Loucy (cell line): ENCODE measurements around the gene UBE2O.

Experiments used
- H2AFZ ChIP-seq: fragments of 200-600 bp; sonication (generic); 2 replicates; pipeline ENCODE4 v1.6.0; 2016; ENCODE audit warnings: antibody characterized with exemption, mild to moderate bottlenecking, low read length, moderate library complexity
- H3F3A ChIP-seq: fragments of 200-600 bp; 2 replicates; pipeline ENCODE4 v1.6.0; 2016; ENCODE audit warnings: antibody characterized with exemption, low read depth, mild to moderate bottlenecking
- H3K27me3 ChIP-seq: fragments of 200-600 bp; sonication (generic); 2 replicates; pipeline ENCODE4 v1.6.1; 2014; ENCODE audit warnings: low read length, mild to moderate bottlenecking; ENCODE audit not compliant: insufficient read depth, poor library complexity, severe bottlenecking
- H3K36me3 ChIP-seq: fragments of 200-600 bp; sonication (generic); 2 replicates; pipeline ENCODE4 v1.6.1; 2016; ENCODE audit warnings: low read length; ENCODE audit not compliant: insufficient read depth
- H3K4me1 ChIP-seq: fragments of 200-600 bp; sonication (generic); 2 replicates; pipeline ENCODE4 v1.5.1; 2014; ENCODE audit warnings: low read length, mild to moderate bottlenecking; ENCODE audit not compliant: insufficient read depth, poor library complexity, severe bottlenecking
- H3K4me2 ChIP-seq: fragments of 200-600 bp; sonication (generic); 2 replicates; pipeline ENCODE4 v1.6.0; 2014; ENCODE audit warnings: antibody characterized with exemption, low read length, low read depth, mild to moderate bottlenecking; ENCODE audit not compliant: poor library complexity, severe bottlenecking
- H3K4me3 ChIP-seq: fragments of 200-600 bp; sonication (generic); 2 replicates; pipeline ENCODE4 v1.5.1; 2014; ENCODE audit warnings: low read length, mild to moderate bottlenecking, mixed read lengths; ENCODE audit not compliant: poor library complexity, severe bottlenecking
- H3K79me2 ChIP-seq: fragments of 200-600 bp; sonication (generic); 2 replicates; pipeline ENCODE4 v1.6.1; 2014; ENCODE audit warnings: low read length; ENCODE audit not compliant: insufficient read depth
- H3K9ac ChIP-seq: fragments of 200-600 bp; sonication (generic); 2 replicates; pipeline ENCODE4 v1.6.0; 2014; ENCODE audit warnings: mild to moderate bottlenecking, low read depth, low read length, moderate library complexity; ENCODE audit not compliant: poor library complexity, severe bottlenecking
- H3K9me2 ChIP-seq: fragments of 200-600 bp; sonication (generic); replicated peaks from 2 replicates; pipeline ENCODE4 v1.6.1; 2016; ENCODE audit warnings: low read depth, low read length, mixed read lengths
- H3K9me3 ChIP-seq: fragments of 200-600 bp; sonication (generic); 2 replicates; pipeline ENCODE4 v1.6.1; 2014; ENCODE audit warnings: mild to moderate bottlenecking, antibody characterized with exemption, low read length, low read depth; ENCODE audit not compliant: insufficient read depth
- H4K20me1 ChIP-seq: fragments of 200-600 bp; sonication (generic); 2 replicates; pipeline ENCODE4 v1.6.0; 2014; ENCODE audit warnings: antibody characterized with exemption, low read length, mild to moderate bottlenecking; ENCODE audit not compliant: insufficient read depth, poor library complexity, severe bottlenecking
- EZH2phosphoT487 ChIP-seq: fragments of 200-600 bp; IDR thresholded peaks from 2 replicates; pipeline ENCODE4 v1.6.1; 2018; ENCODE audit warnings: antibody characterized with exemption, mild to moderate bottlenecking, moderate library complexity, borderline replicate concordance
- TF ChIP-seq, protein P1 (sequence below): fragments of 200-600 bp; sonication (generic); conservative IDR thresholded peaks from 2 replicates; pipeline ENCODE4 v1.5.1; 2014; ENCODE audit warnings: mild to moderate bottlenecking, antibody characterized with exemption, low read length

UBE2O gene

GRCh38 chr17:76422406-76422805, 30.5 kb downstream of the UBE2O start:
- Histone ChIP-seq H3K27me3 (no peaks in the 10 kb centered on the region), H3K79me2 (peaks cover 82% of the 10 kb centered on the region), H3K4me2 (no peak overlapping the region), H3K9me2 (no peaks in the 10 kb centered on the region), H3K36me3 (peaks cover 8% of the 10 kb centered on the region; the same call in 1 of the 2 replicates), H3K9ac (no peak overlapping the region), H2AFZ (no peak overlapping the region), H3F3A (no peaks in the 10 kb centered on the region), H4K20me1 (peaks cover 12% of the 10 kb centered on the region), H3K4me1 (no peaks in the 10 kb centered on the region), H3K4me3 (no peak overlapping the region), H3K9me3 (no peaks in the 10 kb centered on the region)
- TF ChIP-seq, protein P1, sequence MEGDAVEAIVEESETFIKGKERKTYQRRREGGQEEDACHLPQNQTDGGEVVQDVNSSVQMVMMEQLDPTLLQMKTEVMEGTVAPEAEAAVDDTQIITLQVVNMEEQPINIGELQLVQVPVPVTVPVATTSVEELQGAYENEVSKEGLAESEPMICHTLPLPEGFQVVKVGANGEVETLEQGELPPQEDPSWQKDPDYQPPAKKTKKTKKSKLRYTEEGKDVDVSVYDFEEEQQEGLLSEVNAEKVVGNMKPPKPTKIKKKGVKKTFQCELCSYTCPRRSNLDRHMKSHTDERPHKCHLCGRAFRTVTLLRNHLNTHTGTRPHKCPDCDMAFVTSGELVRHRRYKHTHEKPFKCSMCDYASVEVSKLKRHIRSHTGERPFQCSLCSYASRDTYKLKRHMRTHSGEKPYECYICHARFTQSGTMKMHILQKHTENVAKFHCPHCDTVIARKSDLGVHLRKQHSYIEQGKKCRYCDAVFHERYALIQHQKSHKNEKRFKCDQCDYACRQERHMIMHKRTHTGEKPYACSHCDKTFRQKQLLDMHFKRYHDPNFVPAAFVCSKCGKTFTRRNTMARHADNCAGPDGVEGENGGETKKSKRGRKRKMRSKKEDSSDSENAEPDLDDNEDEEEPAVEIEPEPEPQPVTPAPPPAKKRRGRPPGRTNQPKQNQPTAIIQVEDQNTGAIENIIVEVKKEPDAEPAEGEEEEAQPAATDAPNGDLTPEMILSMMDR, result no peak
- no peak for TF ChIP-seq EZH2phosphoT487

GRCh38 chr17:76421044-76421407, 31.9 kb downstream of the UBE2O start:
- H3K4me3 ChIP-seq, result no peak overlapping the region
- no peak overlapping the region for H3K4me2 ChIP-seq
- H3K79me2 ChIP-seq, result peaks cover 85% of the 10 kb centered on the region
- H3K27me3 ChIP-seq, result no peaks in the 10 kb centered on the region
- no peaks in the 10 kb centered on the region for H3K4me1 ChIP-seq
- no peaks in the 10 kb centered on the region for H3K9me3 ChIP-seq
- no peaks in the 10 kb centered on the region for H3F3A ChIP-seq
- no peaks in the 10 kb centered on the region for H3K9me2 ChIP-seq
- peaks cover 17% of the 10 kb centered on the region for H4K20me1 ChIP-seq
- no peak overlapping the region for H3K9ac ChIP-seq
- peaks cover 17% of the 10 kb centered on the region; the same call in 1 of the 2 replicates for H3K36me3 ChIP-seq
- TF ChIP-seq EZH2phosphoT487, result no peak
- TF ChIP-seq, protein P1, result no peak
- no peak overlapping the region for H2AFZ ChIP-seq

GRCh38 chr17:76420356-76421043, 32.5 kb downstream of the UBE2O start:
- no peak overlapping the region for H3K4me3 ChIP-seq
- H3K4me1 ChIP-seq, result no peaks in the 10 kb centered on the region
- no peaks in the 10 kb centered on the region for H3K9me3 ChIP-seq
- TF ChIP-seq EZH2phosphoT487, result no peak
- TF ChIP-seq, protein P1, result no peak
- H3K27me3 ChIP-seq, result no peaks in the 10 kb centered on the region
- peaks cover 19% of the 10 kb centered on the region; the same call in 1 of the 2 replicates for H3K36me3 ChIP-seq
- H2AFZ ChIP-seq, result no peak overlapping the region
- no peak overlapping the region for H3K9ac ChIP-seq
- H3F3A ChIP-seq, result no peaks in the 10 kb centered on the region
- H4K20me1 ChIP-seq, result peaks cover 17% of the 10 kb centered on the region
- H3K4me2 ChIP-seq, result no peak overlapping the region
- no peaks in the 10 kb centered on the region for H3K9me2 ChIP-seq
- peaks cover 84% of the 10 kb centered on the region for H3K79me2 ChIP-seq
